Right lobe of liver (tissue), 4 donors: ENCODE measurements around the gene STXBP4.

ENCODE experiments used
- POLR2A ChIP-seq: fragments of 450-650 bp; IDR thresholded peaks from one replicate; pipeline ENCODE4 v1.6.1; 2017; ENCODE audit warnings: antibody characterized with exemption, mild to moderate bottlenecking
- TF ChIP-seq, protein P1 (sequence below), 4 donors: fragments of 200-600 bp in 3 of 4; fragments of 450-650 bp in 1 of 4; IDR thresholded peaks; one replicate each; pipeline versions ENCODE4 v1.5.1 to v1.8.0; 2016 to 2022; ENCODE audit warnings: antibody characterized with exemption in 4 of 4, mild to moderate bottlenecking in 2 of 4
- donor health status: DM: no; HTN: no; CAD: no.
- donor health status: DM: no; HTN: no; CAD: no.
- donor health status: DM: no; HTN: yes; CAD: no.

- TF ChIP-seq, protein P1, sequence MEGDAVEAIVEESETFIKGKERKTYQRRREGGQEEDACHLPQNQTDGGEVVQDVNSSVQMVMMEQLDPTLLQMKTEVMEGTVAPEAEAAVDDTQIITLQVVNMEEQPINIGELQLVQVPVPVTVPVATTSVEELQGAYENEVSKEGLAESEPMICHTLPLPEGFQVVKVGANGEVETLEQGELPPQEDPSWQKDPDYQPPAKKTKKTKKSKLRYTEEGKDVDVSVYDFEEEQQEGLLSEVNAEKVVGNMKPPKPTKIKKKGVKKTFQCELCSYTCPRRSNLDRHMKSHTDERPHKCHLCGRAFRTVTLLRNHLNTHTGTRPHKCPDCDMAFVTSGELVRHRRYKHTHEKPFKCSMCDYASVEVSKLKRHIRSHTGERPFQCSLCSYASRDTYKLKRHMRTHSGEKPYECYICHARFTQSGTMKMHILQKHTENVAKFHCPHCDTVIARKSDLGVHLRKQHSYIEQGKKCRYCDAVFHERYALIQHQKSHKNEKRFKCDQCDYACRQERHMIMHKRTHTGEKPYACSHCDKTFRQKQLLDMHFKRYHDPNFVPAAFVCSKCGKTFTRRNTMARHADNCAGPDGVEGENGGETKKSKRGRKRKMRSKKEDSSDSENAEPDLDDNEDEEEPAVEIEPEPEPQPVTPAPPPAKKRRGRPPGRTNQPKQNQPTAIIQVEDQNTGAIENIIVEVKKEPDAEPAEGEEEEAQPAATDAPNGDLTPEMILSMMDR (IDR thresholded peaks at IDR 0.05): no peak
- no peak for TF ChIP-seq POLR2A
Measured at GRCh38 chr17:54977744-54978143, 9.2 kb downstream of the STXBP4 start.
